SK-N-SH (cell line): ENCODE measurements around the gene UPB1. TPM values are rescaled to one million over a fixed set of nuclear protein-coding genes. Genes with fewer than 3 reads are reported as not detected.

Source experiments
- CTCF ChIA-PET: fragments of 300-600, 350-600 bp; formaldehyde crosslinking; extraction: SDS; loops from one replicate; lab custom pipeline; 2021; lab: Yijun Ruan, JAX
- POLR2A ChIA-PET: fragments of 350-600 bp; sonication (Branson Sonifier 250); formaldehyde crosslinking; extraction: SDS; loops from one replicate; lab custom pipeline; 2020; ENCODE audit warnings: antibody characterized with exemption, inconsistent platforms; lab: Yijun Ruan, JAX
- DNase-seq: peaks from one replicate; pipeline ENCODE4 v3.0.0; 2012
- H2AFZ ChIP-seq: fragments of 200-600 bp; sonication (generic); 2 replicates; pipeline ENCODE4 v1.8.1; 2016; ENCODE audit warnings: antibody characterized with exemption, mild to moderate bottlenecking, low read depth
- H3F3A ChIP-seq: fragments of 200-600 bp; sonication (generic); replicated peaks from 2 replicates; pipeline ENCODE3; 2016; ENCODE audit warnings: antibody characterized with exemption, mild to moderate bottlenecking; ENCODE audit not compliant: insufficient read depth
- H3K27ac ChIP-seq, 2 experiments: fragments of 200-500 bp in 1 of 2; fragments of 200-600 bp in 1 of 2; sonication (Bioruptor generic) in 1 of 2; sonication (generic), shearing (Covaris generic) in 1 of 2; 2 replicates each; pipeline versions ENCODE4 v1.5.1 to v1.6.1; 2014 to 2016; ENCODE audit warnings: low read depth in 2 of 2, inconsistent platforms in 1 of 2, low read length in 1 of 2, mild to moderate bottlenecking in 1 of 2, mixed read lengths in 1 of 2
- H3K27me3 ChIP-seq: fragments of 200-600 bp; sonication (generic), shearing (Covaris generic); 2 replicates; pipeline ENCODE4 v1.6.1; 2016; ENCODE audit warnings: mixed run types; ENCODE audit not compliant: insufficient read depth
- H3K36me3 ChIP-seq, 2 experiments: fragments of 200-500 bp in 1 of 2; fragments of 200-600 bp in 1 of 2; sonication (Bioruptor generic) in 1 of 2; sonication (generic) in 1 of 2; replicated peaks in 1 of 2; 2 replicates each; pipeline versions ENCODE3 to v1.5.1; 2014 to 2016; ENCODE audit warnings: low read length in 1 of 2, mild to moderate bottlenecking in 1 of 2; ENCODE audit not compliant: insufficient read depth in 2 of 2, control insufficient read depth in 1 of 2
- H3K4me1 ChIP-seq, 2 experiments: fragments of 200-500 bp in 1 of 2; fragments of 200-600 bp in 1 of 2; sonication (Bioruptor generic) in 1 of 2; sonication (generic), shearing (Covaris generic) in 1 of 2; 2 replicates each; pipeline versions ENCODE4 v1.5.1 to v1.6.1; 2014 to 2016; ENCODE audit warnings: low read depth in 1 of 2, low read length in 1 of 2, mixed run types in 1 of 2; ENCODE audit not compliant: insufficient read depth in 2 of 2, control insufficient read depth in 1 of 2
- H3K4me2 ChIP-seq: fragments of 200-600 bp; sonication (generic), shearing (Covaris generic); 2 replicates; pipeline ENCODE4 v1.6.1; 2017; ENCODE audit warnings: mixed run types
- H3K4me3 ChIP-seq, 2 experiments: fragments of 200-500 bp in 1 of 2; fragments of 200-600 bp in 1 of 2; sonication (Bioruptor generic) in 1 of 2; sonication (generic), shearing (Covaris generic) in 1 of 2; 2 replicates each; pipeline versions ENCODE4 v1.5.1 to v1.8.1; 2014 to 2016; ENCODE audit warnings: low read depth in 2 of 2, inconsistent platforms in 1 of 2, low read length in 1 of 2, mild to moderate bottlenecking in 1 of 2, mixed read lengths in 1 of 2, moderate library complexity in 1 of 2
- H3K79me2 ChIP-seq: fragments of 200-600 bp; sonication (generic); 2 replicates; pipeline ENCODE4 v1.8.1; 2017; ENCODE audit warnings: mild to moderate bottlenecking; ENCODE audit not compliant: insufficient read depth
- H3K9ac ChIP-seq: fragments of 200-600 bp; sonication (generic); 2 replicates; pipeline ENCODE4 v1.6.1; 2017; ENCODE audit warnings: mixed run types
- H3K9me2 ChIP-seq: fragments of 200-600 bp; sonication (generic); 2 replicates; pipeline ENCODE4 v1.6.1; 2017; ENCODE audit warnings: mixed run types
- H3K9me3 ChIP-seq: fragments of 200-600 bp; sonication (generic); 2 replicates; pipeline ENCODE4 v1.6.1; 2017; ENCODE audit warnings: mixed run types, mild to moderate bottlenecking, moderate library complexity
- H4K20me1 ChIP-seq: fragments of 200-600 bp; sonication (generic); 2 replicates; pipeline ENCODE4 v1.6.1; 2017; ENCODE audit warnings: mild to moderate bottlenecking, mixed run types; ENCODE audit not compliant: insufficient read depth
- EZH2phosphoT487 ChIP-seq: fragments of 200-600 bp; sonication (generic); IDR thresholded peaks from 2 replicates; pipeline ENCODE4 v1.6.1; 2017; ENCODE audit warnings: low read depth, mixed run types, mild to moderate bottlenecking, antibody characterized with exemption, moderate library complexity, borderline replicate concordance
- FOSL2 ChIP-seq: IDR thresholded peaks from 2 replicates; pipeline ENCODE4 v1.4.0; 2012; ENCODE audit warnings: low read depth, mild to moderate bottlenecking, moderate library complexity, borderline replicate concordance
- FOXJ3 ChIP-seq: sonication (generic); formaldehyde crosslinking; IDR thresholded peaks from 2 replicates; pipeline ENCODE4 v1.5.1; 2020; ENCODE audit warnings: mild to moderate bottlenecking, missing genetic modification reagents
- FOXM1 ChIP-seq: IDR thresholded peaks from 2 replicates; pipeline ENCODE4 v1.4.0; 2012; ENCODE audit warnings: low read depth, mild to moderate bottlenecking
- GATA2 ChIP-seq: sonication (generic); formaldehyde crosslinking; IDR thresholded peaks from 2 replicates; pipeline ENCODE4 v1.5.0; 2020; ENCODE audit warnings: mild to moderate bottlenecking, missing genetic modification reagents
- JUND ChIP-seq: IDR thresholded peaks from 2 replicates; pipeline ENCODE4 v1.4.0; 2012
- MXI1 ChIP-seq: IDR thresholded peaks from 2 replicates; pipeline ENCODE4 v1.6.1; 2012; ENCODE audit warnings: mild to moderate bottlenecking, low read depth, low read length, improper control_type of control experiment
- RFX5 ChIP-seq: IDR thresholded peaks from 2 replicates; pipeline ENCODE4 v1.6.1; 2012; ENCODE audit warnings: mild to moderate bottlenecking, improper control_type of control experiment, low read length
- RXRA ChIP-seq: IDR thresholded peaks from 2 replicates; pipeline ENCODE4 v1.4.0; 2012; ENCODE audit warnings: low read depth, mild to moderate bottlenecking, borderline replicate concordance
- TAF1 ChIP-seq: IDR thresholded peaks from 2 replicates; pipeline ENCODE4 v1.6.1; 2012; ENCODE audit warnings: low read depth, mild to moderate bottlenecking, low read length, moderate library complexity, borderline replicate concordance
- TCF12 ChIP-seq: IDR thresholded peaks from 2 replicates; pipeline ENCODE4 v1.4.0; 2012
- TEAD4 ChIP-seq: IDR thresholded peaks from 2 replicates; pipeline ENCODE4 v1.4.0; 2012; ENCODE audit warnings: mild to moderate bottlenecking, borderline replicate concordance; ENCODE audit not compliant: insufficient read depth
- YY1 ChIP-seq: IDR thresholded peaks from 2 replicates; pipeline ENCODE4 v1.4.0; 2012; ENCODE audit warnings: low read depth, mild to moderate bottlenecking
- WGBS: methylation state at CpG from one replicate; pipeline ENCODE4 v1.1.6; 2017; ENCODE audit warnings: low lambda C conversion rate; 5-methylcytosine and 5-hydroxymethylcytosine counted together
- polyA plus RNA-seq, 3 experiments: library from polyadenylated mRNA; depleted of rRNA; stranded (reverse); fragments of >200 nt; gene quantifications; 2 replicates each; pipeline ENCODE4 v1.2.3, GENCODE V29; 2012
- TF ChIP-seq, protein P1 (sequence below): fragments of 150-350 bp; IDR thresholded peaks from 2 replicates; pipeline ENCODE4 v1.6.1; 2016; ENCODE audit warnings: mild to moderate bottlenecking, low read depth, low read length
- TF ChIP-seq, protein P2 (sequence below): IDR thresholded peaks from 2 replicates; pipeline ENCODE4 v1.6.1; 2012; ENCODE audit warnings: mild to moderate bottlenecking, low read depth, low read length, moderate library complexity
- TF ChIP-seq, protein P3 (sequence below): IDR thresholded peaks from 2 replicates; pipeline ENCODE4 v1.4.0; 2012; ENCODE audit warnings: low read depth, borderline replicate concordance
- TF ChIP-seq, protein P4 (sequence below): fragments of 200-600 bp; sonication (generic); IDR thresholded peaks from 2 replicates; pipeline ENCODE4 v1.6.1; 2017; ENCODE audit warnings: antibody characterized with exemption, mild to moderate bottlenecking, moderate library complexity

UPB1 gene
- polyA plus RNA-seq, 1 of the 3 experiments (the other 2 are of a cell fraction): 0.30 TPM

DNA sequence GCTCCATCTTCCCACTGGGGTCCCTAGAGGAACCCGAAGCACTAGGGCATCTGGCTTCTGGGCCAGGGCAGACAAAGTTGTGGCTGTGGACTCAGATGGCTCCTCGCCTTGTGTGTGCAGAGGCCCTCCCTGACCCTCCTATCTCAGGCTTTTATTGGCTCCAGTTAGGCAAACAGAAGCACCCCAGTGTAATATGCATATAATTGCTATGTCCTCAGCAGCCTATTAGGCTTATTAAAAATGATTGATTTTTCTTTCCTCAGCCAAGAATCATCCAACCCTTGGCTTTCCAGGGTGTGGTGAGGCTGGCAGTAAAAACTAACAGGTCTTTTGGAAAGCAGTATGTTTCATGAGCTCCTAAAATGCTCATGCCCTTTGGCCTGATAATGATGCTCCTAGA lies 22.3 kb downstream of the UPB1 start:
- DNase-seq: no peak
- WGBS: no CpG with 5 or more reads among the region's 2 CpGs
- H3F3A ChIP-seq: peaks cover 12% of the 10 kb centered on the region
- no peak overlapping the region for H3K4me2 ChIP-seq
- no peaks in the 10 kb centered on the region for H3K79me2 ChIP-seq
- H3K9ac ChIP-seq: no peak overlapping the region
- TF ChIP-seq YY1 (no peak), FOXM1 (no peak), FOSL2 (no peak), MXI1 (no peak), RXRA (no peak), RFX5 (no peak), TEAD4 (no peak), JUND (no peak), GATA2 (no peak), EZH2phosphoT487 (no peak), FOXJ3 (no peak), TAF1 (no peak), TCF12 (no peak)
- TF ChIP-seq, protein P1, sequence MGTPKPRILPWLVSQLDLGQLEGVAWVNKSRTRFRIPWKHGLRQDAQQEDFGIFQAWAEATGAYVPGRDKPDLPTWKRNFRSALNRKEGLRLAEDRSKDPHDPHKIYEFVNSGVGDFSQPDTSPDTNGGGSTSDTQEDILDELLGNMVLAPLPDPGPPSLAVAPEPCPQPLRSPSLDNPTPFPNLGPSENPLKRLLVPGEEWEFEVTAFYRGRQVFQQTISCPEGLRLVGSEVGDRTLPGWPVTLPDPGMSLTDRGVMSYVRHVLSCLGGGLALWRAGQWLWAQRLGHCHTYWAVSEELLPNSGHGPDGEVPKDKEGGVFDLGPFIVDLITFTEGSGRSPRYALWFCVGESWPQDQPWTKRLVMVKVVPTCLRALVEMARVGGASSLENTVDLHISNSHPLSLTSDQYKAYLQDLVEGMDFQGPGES: no peak
- TF ChIP-seq, protein P2, sequence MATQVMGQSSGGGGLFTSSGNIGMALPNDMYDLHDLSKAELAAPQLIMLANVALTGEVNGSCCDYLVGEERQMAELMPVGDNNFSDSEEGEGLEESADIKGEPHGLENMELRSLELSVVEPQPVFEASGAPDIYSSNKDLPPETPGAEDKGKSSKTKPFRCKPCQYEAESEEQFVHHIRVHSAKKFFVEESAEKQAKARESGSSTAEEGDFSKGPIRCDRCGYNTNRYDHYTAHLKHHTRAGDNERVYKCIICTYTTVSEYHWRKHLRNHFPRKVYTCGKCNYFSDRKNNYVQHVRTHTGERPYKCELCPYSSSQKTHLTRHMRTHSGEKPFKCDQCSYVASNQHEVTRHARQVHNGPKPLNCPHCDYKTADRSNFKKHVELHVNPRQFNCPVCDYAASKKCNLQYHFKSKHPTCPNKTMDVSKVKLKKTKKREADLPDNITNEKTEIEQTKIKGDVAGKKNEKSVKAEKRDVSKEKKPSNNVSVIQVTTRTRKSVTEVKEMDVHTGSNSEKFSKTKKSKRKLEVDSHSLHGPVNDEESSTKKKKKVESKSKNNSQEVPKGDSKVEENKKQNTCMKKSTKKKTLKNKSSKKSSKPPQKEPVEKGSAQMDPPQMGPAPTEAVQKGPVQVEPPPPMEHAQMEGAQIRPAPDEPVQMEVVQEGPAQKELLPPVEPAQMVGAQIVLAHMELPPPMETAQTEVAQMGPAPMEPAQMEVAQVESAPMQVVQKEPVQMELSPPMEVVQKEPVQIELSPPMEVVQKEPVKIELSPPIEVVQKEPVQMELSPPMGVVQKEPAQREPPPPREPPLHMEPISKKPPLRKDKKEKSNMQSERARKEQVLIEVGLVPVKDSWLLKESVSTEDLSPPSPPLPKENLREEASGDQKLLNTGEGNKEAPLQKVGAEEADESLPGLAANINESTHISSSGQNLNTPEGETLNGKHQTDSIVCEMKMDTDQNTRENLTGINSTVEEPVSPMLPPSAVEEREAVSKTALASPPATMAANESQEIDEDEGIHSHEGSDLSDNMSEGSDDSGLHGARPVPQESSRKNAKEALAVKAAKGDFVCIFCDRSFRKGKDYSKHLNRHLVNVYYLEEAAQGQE: no peak
- TF ChIP-seq, protein P3, sequence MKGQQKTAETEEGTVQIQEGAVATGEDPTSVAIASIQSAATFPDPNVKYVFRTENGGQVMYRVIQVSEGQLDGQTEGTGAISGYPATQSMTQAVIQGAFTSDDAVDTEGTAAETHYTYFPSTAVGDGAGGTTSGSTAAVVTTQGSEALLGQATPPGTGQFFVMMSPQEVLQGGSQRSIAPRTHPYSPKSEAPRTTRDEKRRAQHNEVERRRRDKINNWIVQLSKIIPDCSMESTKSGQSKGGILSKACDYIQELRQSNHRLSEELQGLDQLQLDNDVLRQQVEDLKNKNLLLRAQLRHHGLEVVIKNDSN: no peak
- TF ChIP-seq, protein P4, sequence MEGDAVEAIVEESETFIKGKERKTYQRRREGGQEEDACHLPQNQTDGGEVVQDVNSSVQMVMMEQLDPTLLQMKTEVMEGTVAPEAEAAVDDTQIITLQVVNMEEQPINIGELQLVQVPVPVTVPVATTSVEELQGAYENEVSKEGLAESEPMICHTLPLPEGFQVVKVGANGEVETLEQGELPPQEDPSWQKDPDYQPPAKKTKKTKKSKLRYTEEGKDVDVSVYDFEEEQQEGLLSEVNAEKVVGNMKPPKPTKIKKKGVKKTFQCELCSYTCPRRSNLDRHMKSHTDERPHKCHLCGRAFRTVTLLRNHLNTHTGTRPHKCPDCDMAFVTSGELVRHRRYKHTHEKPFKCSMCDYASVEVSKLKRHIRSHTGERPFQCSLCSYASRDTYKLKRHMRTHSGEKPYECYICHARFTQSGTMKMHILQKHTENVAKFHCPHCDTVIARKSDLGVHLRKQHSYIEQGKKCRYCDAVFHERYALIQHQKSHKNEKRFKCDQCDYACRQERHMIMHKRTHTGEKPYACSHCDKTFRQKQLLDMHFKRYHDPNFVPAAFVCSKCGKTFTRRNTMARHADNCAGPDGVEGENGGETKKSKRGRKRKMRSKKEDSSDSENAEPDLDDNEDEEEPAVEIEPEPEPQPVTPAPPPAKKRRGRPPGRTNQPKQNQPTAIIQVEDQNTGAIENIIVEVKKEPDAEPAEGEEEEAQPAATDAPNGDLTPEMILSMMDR: no peak
- TF ChIP-seq, all 33 proteins: peak for 0
- Histone ChIP-seq H3K4me3 (no peak overlapping the region), H3K36me3 (no peaks in the 10 kb centered on the region), H2AFZ (no peak overlapping the region), H3K4me1 (peaks cover 13 to 23% of the 10 kb centered on the region in 2 experiments; a peak in 3 of 4 replicates), H3K27me3 (no peaks in the 10 kb centered on the region), H3K9me3 (no peaks in the 10 kb centered on the region), H3K9me2 (no peaks in the 10 kb centered on the region), H3K27ac (no peak overlapping the region), H4K20me1 (no peaks in the 10 kb centered on the region)
- POLR2A ChIA-PET: no interaction called here
- CTCF ChIA-PET: interaction anchor here (1.0 to 1.2 kb wide), 2 partner anchors 12 to 30 kb away, joined by 3 to 5 read pairs; no protein-coding TSS in a partner anchor
